Measurements from ENCODE around the gene RUNDC3A. TPM values are rescaled to one million over a fixed set of nuclear protein-coding genes. Genes with fewer than 3 reads are reported as not detected.

RUNDC3A gene
- total and polyA plus RNA-seq, 2 of the 8 experiments (the other 6 are each of a cell fraction or from before 2014, with no cell fraction given) = 6.4 to 13.8 TPM

DNA sequence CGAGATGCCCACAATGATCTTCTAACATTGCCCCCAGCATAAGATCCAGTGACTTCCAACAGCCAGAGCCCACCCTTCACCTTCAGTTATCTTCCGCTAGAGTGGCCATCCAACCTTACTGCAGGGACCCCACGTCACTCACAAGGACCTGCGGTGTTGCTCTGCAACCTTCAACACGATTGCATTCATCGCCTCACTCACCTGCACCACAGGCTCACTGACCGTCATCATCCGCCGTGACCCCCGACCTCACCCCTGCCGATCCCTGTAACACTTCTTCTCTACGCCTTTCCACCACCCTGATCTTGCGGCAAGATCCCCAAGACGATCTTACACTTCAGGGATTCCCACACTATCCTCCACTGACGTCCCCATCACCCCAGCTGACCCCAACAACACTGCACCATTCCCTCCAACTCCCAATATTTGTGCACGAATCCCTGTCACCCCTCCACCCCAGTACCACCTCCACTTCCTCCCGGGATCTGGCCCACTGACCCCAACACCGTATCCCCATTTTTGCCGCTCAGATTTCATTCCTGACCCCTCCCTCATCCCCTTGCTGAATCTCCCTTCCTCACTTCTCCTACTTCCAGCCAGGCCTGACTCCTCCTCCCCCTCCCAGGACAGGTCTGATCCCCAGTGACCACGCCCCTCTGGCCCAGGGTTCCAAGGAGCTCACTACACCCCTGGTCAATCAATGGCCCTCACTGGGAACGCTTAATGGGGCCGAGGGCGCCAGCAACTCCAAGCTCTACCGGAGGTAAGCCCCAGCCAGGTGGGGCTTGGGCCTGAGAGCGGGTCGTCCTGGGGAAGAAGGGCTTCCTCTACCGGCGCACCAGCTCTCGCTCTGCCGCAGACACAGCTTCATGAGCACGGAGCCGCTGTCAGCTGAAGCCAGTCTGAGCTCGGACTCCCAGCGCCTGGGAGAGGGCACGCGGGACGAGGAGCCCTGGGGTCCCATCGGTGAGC lies 7.6 kb downstream of the RUNDC3A start (continued):
- TF ChIP-seq KDM4A (IDR thresholded peaks at IDR 0.05; ENCODE audit: low read depth, low read length, severe bottlenecking) (peak; percentile 64), TAF1 (IDR thresholded peaks at IDR 0.05; ENCODE audit: low read depth, low read length) (0 out of 2 replicates have a peak, but pooled peaks have one; percentile 11)
